ENCODE results near the gene PSMA1.

GRCh38 chr11:14480716-14481115 lies 39.5 kb downstream of the PSMA1 start:
- TF ChIP-seq CTCF (IDR thresholded peaks at IDR 0.05) (no peak), POLR2A (IDR thresholded peaks at IDR 0.05) (no peak)
